Activated B cell treated with CpG ODN at 0.5 μM for 24 hours (primary cell): ENCODE results near the gene NRXN2. TPM values are rescaled to one million over a fixed set of nuclear protein-coding genes. Genes with fewer than 3 reads are reported as not detected.
"Not testable (repeated sequence)": the region's sequence is repeated elsewhere in the genome, so short reads cannot be mapped to it uniquely, and the experiment has no call there.

ENCODE experiments used
- ATAC-seq: fragments of 200-7000 bp; cut with Tn5 transposase; one replicate; pipeline ENCODE4 v1.10.0; 2021; ENCODE audit warnings: low read depth, mild to moderate bottlenecking, moderate library complexity
- CTCF ChIA-PET: fragments of 350-600 bp; sonication (Branson Sonifier 250); formaldehyde crosslinking; loops from one replicate; lab custom pipeline; 2021; ENCODE audit warnings: antibody characterized with exemption; lab: Charles Lee
- POLR2A ChIA-PET: fragments of 350-600 bp; sonication (Branson Sonifier 250); formaldehyde crosslinking; loops from one replicate; lab custom pipeline; 2021; ENCODE audit warnings: antibody characterized with exemption; lab: Charles Lee
- DNase-seq: peaks from one replicate; pipeline ENCODE4 v3.0.0; 2022
- H3K27ac Mint-ChIP-seq: one replicate; pipeline ENCODE4 v1.8.0; 2020; ENCODE audit warnings: mixed read lengths
- H3K27me3 Mint-ChIP-seq: one replicate; pipeline ENCODE4 v1.8.0; 2021; ENCODE audit warnings: mixed read lengths
- H3K36me3 Mint-ChIP-seq: one replicate; pipeline ENCODE4 v1.8.0; 2021; ENCODE audit warnings: low read depth, mixed read lengths
- H3K4me1 Mint-ChIP-seq: one replicate; pipeline ENCODE4 v1.8.0; 2021; ENCODE audit warnings: mixed read lengths
- H3K4me3 Mint-ChIP-seq: one replicate; pipeline ENCODE4 v1.8.0; 2020; ENCODE audit warnings: mild to moderate bottlenecking, mixed read lengths
- H3K9me3 Mint-ChIP-seq: one replicate; pipeline ENCODE4 v1.8.0; 2020; ENCODE audit warnings: mixed read lengths
- intact Hi-C: fragments of 100-400 bp; cut with micrococcal nuclease; formaldehyde crosslinking; loops from one replicate; pipeline ENCODE4 v1.15.1; 2024
- total RNA-seq: library from RNA; stranded (reverse); gene quantifications from 2 replicates; pipeline ENCODE4 v1.2.3, GENCODE V29; 2022
- TF ChIP-seq, protein P1 (sequence below): fragments of 200-600 bp; IDR thresholded peaks from one replicate; pipeline ENCODE4 v1.8.0; 2022; ENCODE audit warnings: antibody characterized with exemption, mild to moderate bottlenecking

The NRXN2 gene
- total RNA-seq, 1 donor from 2014 or later = 0.73 TPM

DNA sequence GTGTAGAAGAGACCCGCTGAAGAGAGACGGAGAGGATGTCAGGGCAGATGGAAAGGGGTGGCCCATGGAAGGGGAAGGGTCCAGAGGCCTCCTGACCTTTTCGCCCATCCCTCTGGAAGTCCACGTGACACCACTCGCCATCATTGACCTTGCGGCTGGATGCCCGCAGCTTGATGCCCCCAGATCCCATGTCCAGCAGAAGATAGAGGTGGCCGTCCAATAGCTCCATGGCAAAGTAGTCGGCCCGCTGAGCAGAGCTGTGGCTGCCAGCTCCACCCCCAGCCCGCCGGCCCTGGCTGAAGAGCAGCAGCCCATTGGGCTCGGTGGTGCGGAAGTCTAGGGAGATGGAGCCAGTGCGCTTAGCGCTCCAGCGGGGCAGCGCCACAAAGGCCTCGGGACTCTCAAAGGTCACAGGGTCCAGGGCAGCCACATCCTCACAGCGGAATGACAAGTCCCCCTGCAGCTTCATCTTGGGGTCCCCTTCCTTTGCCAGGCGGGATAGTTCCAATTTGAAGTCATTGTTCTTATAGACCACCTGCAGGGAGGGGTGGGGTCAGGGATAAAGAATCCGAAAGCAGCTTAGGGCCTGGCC, 55.7 kb downstream of the NRXN2 start:
- CTCF ChIA-PET = no interaction called here
- H3K4me1 Mint-ChIP-seq = no peaks in the 10 kb centered on the region
- TF ChIP-seq, protein P1, sequence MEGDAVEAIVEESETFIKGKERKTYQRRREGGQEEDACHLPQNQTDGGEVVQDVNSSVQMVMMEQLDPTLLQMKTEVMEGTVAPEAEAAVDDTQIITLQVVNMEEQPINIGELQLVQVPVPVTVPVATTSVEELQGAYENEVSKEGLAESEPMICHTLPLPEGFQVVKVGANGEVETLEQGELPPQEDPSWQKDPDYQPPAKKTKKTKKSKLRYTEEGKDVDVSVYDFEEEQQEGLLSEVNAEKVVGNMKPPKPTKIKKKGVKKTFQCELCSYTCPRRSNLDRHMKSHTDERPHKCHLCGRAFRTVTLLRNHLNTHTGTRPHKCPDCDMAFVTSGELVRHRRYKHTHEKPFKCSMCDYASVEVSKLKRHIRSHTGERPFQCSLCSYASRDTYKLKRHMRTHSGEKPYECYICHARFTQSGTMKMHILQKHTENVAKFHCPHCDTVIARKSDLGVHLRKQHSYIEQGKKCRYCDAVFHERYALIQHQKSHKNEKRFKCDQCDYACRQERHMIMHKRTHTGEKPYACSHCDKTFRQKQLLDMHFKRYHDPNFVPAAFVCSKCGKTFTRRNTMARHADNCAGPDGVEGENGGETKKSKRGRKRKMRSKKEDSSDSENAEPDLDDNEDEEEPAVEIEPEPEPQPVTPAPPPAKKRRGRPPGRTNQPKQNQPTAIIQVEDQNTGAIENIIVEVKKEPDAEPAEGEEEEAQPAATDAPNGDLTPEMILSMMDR = no peak
- POLR2A ChIA-PET = no interaction called here
- H3K27me3 Mint-ChIP-seq = peaks cover 33% of the 10 kb centered on the region
- no peaks in the 10 kb centered on the region for H3K9me3 Mint-ChIP-seq
- ATAC-seq = no peak
- no peaks in the 10 kb centered on the region for H3K36me3 Mint-ChIP-seq
- intact Hi-C loops = no loop called here
- no peak for DNase-seq
- no peak overlapping the region for H3K4me3 Mint-ChIP-seq
- H3K27ac Mint-ChIP-seq = no peak overlapping the region

DNA sequence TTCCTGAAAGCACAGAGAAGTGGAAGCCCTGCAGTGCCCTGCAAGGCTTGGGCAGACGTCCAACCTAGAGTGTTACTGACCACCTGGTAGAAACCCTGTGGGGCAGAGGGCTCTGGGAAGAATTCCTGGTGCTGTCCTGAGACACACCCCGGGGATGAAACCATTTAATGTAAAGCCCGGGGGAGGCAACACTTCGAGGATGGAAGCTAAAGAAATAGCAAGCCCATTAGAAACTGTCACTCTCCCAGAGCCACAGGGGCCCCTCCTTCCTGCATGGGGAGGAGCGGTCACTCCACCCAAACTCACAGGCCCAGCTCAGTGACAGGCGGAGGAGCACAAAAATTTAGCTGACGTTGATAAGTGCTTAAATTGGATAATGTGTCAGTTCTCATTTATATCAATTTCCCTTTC, 57.6 kb downstream of the NRXN2 start:
- no peak for DNase-seq
- TF ChIP-seq, protein P1 = no peak
- ATAC-seq = no peak
- no peak overlapping the region for H3K4me3 Mint-ChIP-seq
- intact Hi-C loops = no loop called here
- peaks cover 20% of the 10 kb centered on the region for H3K27me3 Mint-ChIP-seq
- H3K9me3 Mint-ChIP-seq = no peaks in the 10 kb centered on the region
- CTCF ChIA-PET = no interaction called here
- H3K4me1 Mint-ChIP-seq = no peaks in the 10 kb centered on the region
- H3K36me3 Mint-ChIP-seq = no peaks in the 10 kb centered on the region
- POLR2A ChIA-PET = no interaction called here
- no peak overlapping the region for H3K27ac Mint-ChIP-seq

DNA sequence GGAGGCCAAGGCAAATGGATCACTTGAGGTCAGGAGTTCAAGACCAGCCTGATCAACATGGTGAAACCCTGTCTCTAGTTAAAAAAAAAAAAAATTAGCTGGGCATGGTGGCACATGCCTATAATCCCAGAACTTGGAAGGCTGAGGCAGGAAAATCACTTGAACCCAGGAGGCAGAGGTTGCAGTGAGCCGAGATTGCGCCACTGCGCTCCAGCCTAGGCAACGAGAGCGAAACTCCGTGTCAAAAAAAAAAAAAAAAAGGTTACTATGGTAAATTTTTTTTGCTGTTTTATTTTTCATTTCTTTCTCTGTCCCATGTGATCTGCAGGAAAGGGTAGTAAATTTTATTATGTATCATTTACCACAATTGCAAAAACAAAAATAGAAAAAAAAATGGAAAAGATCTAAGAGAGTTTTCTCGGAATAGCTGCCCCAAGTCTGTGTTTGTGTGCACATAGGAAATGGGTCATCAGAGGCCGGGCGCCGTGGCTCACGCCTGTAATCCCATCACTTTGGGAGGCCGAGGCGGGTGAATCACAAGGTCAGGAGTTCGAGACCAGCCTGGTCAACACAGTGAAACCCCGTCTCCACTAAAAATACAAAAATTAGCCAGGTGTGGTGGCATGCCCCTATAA, 58.6 kb downstream of the NRXN2 start:
- H3K9me3 Mint-ChIP-seq, H3K36me3 Mint-ChIP-seq, ATAC-seq, intact Hi-C loops, H3K4me3 Mint-ChIP-seq, H3K27ac Mint-ChIP-seq, CTCF ChIA-PET, H3K4me1 Mint-ChIP-seq, POLR2A ChIA-PET, DNase-seq: not testable (repeated sequence)
- peaks cover 12% of the 10 kb centered on the region for H3K27me3 Mint-ChIP-seq

DNA sequence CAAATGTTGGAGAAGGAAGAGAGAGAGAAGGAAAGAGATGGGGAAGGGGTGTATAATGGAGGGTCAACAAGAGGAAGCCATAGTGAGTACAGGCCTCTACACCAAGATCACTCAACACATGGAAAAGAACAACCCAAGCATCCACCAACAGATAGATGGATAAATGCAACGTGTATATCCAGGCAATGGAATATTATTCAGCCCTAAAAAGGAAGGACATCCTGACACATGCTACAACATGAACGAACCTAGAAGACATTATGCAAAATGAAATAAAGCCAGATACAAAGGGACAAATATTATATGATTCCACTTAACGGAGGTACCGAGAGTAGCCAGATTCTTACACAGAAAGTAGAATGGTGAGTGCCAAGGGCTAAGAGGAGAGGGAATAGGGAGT, 59.3 kb downstream of the NRXN2 start:
- intact Hi-C loops = no loop called here
- ATAC-seq = no peak
- DNase-seq = no peak
- Mint-ChIP-seq H3K27ac (no peak overlapping the region), H3K36me3 (no peaks in the 10 kb centered on the region), H3K9me3 (no peaks in the 10 kb centered on the region), H3K4me1 (no peaks in the 10 kb centered on the region), H3K27me3 (peaks cover 9% of the 10 kb centered on the region), H3K4me3 (no peak overlapping the region)
- POLR2A ChIA-PET = no interaction called here
- CTCF ChIA-PET = no interaction called here
- TF ChIP-seq, protein P1 = no peak

DNA sequence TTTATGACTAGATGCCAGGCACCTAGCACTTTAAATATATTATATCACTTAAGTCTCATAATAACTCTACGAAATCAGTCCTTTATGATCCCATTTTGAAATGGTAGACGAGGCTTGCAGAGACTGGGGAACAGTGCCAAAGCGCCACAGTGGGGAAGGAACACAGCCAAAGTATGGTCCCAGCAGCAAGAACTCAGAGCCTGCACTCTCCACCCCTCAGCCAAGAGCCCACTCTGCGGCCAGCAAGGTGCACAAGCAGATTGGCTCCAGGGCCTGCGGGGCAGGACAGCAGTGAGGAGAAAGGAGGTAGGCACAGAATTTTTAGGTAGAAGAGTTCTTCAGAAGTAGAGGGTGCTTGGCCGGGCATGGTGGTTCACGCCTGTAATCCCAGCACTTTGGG, 61.4 kb downstream of the NRXN2 start:
- peaks cover 3% of the 10 kb centered on the region for H3K27me3 Mint-ChIP-seq
- no peaks in the 10 kb centered on the region for H3K4me1 Mint-ChIP-seq
- H3K4me3 Mint-ChIP-seq = no peak overlapping the region
- no peak for DNase-seq
- intact Hi-C loops = no loop called here
- CTCF ChIA-PET = no interaction called here
- no peak overlapping the region for H3K27ac Mint-ChIP-seq
- no peaks in the 10 kb centered on the region for H3K36me3 Mint-ChIP-seq
- TF ChIP-seq, protein P1 = no peak
- H3K9me3 Mint-ChIP-seq = no peaks in the 10 kb centered on the region
- POLR2A ChIA-PET = interaction anchor here (0.7 kb wide), 1 partner anchor 16 kb away, joined by 3 read pairs; no protein-coding TSS in a partner anchor
- no peak for ATAC-seq
